Measurements from ENCODE around the gene CENPO. TPM values are rescaled to one million over a fixed set of nuclear protein-coding genes. Genes with fewer than 3 reads are reported as not detected.

The CENPO gene
- total and polyA plus RNA-seq, 2 donors (not counting 3 experiments of a cell fraction or from before 2014, with no cell fraction given): 26.8 to 45.3 TPM

DNA sequence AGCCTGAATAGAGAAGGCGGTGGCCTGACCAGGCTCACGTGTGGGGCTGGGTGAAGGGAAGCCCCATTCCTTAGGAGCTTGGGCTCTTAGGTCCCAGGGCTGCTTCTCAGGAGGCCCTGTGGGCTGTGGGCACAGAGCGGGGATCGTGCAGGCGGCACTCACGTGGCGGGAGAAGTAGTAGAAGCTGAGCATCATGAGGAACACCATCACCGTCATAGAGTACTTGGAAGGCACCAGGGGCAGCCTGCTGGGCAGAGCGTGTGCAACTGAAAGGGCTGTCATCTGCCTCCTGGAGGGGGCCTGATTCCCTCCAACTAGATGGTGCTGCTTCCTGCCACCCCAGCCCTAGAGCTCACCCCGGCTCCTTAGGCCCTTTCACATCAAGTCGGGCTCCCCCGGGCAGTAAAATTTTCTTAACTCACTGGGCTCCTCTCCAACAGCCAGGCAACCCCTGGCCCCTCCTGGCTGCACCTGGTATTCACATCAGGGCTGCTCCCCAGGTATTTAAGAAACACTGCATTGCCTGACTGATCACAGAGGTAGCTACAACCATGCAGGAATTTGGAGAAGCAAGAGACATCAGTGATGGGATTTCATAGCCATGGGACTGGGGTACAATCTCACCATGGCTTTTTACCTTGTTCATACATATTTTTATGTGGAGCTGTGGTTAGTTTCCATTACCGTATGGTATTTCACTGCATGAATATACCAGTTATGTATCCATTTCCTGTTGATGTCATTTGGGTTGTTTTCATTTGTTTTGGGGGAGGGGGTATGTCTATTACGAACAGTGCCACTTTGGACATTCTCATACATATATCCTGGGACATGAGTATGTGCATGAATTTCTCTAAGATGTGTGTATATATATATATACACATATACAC is 32.9 kb downstream of the CENPO start:
- CTCF ChIA-PET: interaction anchor here (0.6 to 6.2 kb wide), 10 partner anchors 8 to 415 kb away, joined by 3 to 198 read pairs (median 20); partner anchors contain the start of genes CENPO and PTRHD1
- Histone ChIP-seq H3K27ac (ENCODE audit: insufficient read depth, low read depth, low read length) (peak overlapping the region; percentile 58), H4K20me1 (replicated peaks; ENCODE audit: control insufficient read depth, extremely low read depth, insufficient read depth, low read length) (no peaks in the 10 kb centered on the region), H2AFZ (ENCODE audit: low read depth, low read length) (no peak overlapping the region), H3K4me2 (ENCODE audit: insufficient read depth, low read length) (peak overlapping the region; percentile 17), H3K36me3 (ENCODE audit: control insufficient read depth in 2 of 2, extremely low read depth in 1 of 2, insufficient read depth in 2 of 2, low read length in 2 of 2) (peaks cover 6 to 9% of the 10 kb centered on the region in 2 experiments), H3K9ac (replicated peaks; ENCODE audit: extremely low read depth, insufficient read depth, low read length) (no peak overlapping the region), H3K9me1 (replicated peaks; ENCODE audit: control insufficient read depth, extremely low read depth, insufficient read depth, low read length) (no peaks in the 10 kb centered on the region), H3K9me3 (replicated peaks; ENCODE audit: control insufficient read depth, insufficient read depth, low read length) (no peaks in the 10 kb centered on the region), H3K79me2 (ENCODE audit: control insufficient read depth, insufficient read depth, low read length) (no peaks in the 10 kb centered on the region), H3K4me3 (replicated peaks in 1 of 3; ENCODE audit: insufficient read depth in 1 of 3, low read depth in 1 of 3, low read length in 3 of 3) (no peak overlapping the region), H3K27me3 (ENCODE audit: control insufficient read depth in 2 of 2, insufficient read depth in 2 of 2, low read length in 2 of 2) (no peaks in the 10 kb centered on the region), H3K4me1 (ENCODE audit: control insufficient read depth, extremely low read depth, insufficient read depth, low read length) (peaks cover 20% of the 10 kb centered on the region)
- no TSS peak for BruUV-seq (replicated peaks)
- TF ChIP-seq JUN (IDR thresholded peaks at IDR 0.05; ENCODE audit: borderline replicate concordance, insufficient read depth, insufficient read length, low read depth) (peak; percentile 36), EZH2 (IDR thresholded peaks at IDR 0.05; ENCODE audit: borderline replicate concordance, low read depth, low read length, severe bottlenecking) (no peak), POLR2A (IDR thresholded peaks at IDR 0.05; ENCODE audit: low read depth, low read length) (peak; percentile 29), POLR2AphosphoS5 (IDR thresholded peaks at IDR 0.05; ENCODE audit: insufficient read depth, low read depth, low read length) (peak; percentile 27), GATA2 (IDR thresholded peaks at IDR 0.05; ENCODE audit: insufficient read depth, insufficient read length, low read depth, low read length) (no peak)
- TF ChIP-seq, protein P1, sequence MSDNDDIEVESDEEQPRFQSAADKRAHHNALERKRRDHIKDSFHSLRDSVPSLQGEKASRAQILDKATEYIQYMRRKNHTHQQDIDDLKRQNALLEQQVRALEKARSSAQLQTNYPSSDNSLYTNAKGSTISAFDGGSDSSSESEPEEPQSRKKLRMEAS (IDR thresholded peaks at IDR 0.05; ENCODE audit: insufficient read depth, insufficient read length): no peak
- TF ChIP-seq, protein P2, sequence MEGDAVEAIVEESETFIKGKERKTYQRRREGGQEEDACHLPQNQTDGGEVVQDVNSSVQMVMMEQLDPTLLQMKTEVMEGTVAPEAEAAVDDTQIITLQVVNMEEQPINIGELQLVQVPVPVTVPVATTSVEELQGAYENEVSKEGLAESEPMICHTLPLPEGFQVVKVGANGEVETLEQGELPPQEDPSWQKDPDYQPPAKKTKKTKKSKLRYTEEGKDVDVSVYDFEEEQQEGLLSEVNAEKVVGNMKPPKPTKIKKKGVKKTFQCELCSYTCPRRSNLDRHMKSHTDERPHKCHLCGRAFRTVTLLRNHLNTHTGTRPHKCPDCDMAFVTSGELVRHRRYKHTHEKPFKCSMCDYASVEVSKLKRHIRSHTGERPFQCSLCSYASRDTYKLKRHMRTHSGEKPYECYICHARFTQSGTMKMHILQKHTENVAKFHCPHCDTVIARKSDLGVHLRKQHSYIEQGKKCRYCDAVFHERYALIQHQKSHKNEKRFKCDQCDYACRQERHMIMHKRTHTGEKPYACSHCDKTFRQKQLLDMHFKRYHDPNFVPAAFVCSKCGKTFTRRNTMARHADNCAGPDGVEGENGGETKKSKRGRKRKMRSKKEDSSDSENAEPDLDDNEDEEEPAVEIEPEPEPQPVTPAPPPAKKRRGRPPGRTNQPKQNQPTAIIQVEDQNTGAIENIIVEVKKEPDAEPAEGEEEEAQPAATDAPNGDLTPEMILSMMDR (IDR thresholded peaks at IDR 0.05; ENCODE audit: extremely low read depth in 1 of 2, insufficient read depth in 1 of 2, low read depth in 1 of 2, low read length in 2 of 2): no peak
- dilution Hi-C loops (cut with MboI; ENCODE audit: extremely low pct_ligation_motif_present, low sequenced_read_pairs): no loop called here
- FAIRE-seq (no peak), DNase-seq (ENCODE audit: low read depth, low spot score) (peak; percentile 54)
- POLR2A ChIA-PET: no interaction called here
- intact Hi-C loops (cut with micrococcal nuclease): loop anchor here (1.0 to 5.0 kb wide), 6 partner anchors 9 to 335 kb away; partner anchors contain the start of genes ADCY3, DNAJC27 and NCOA1

All from endothelial cell of umbilical vein (primary cell).